Right atrium auricular region (tissue), 2 donors: Measurements from ENCODE around the gene MARK3. TPM values are rescaled to one million over a fixed set of nuclear protein-coding genes. Genes with fewer than 3 reads are reported as not detected.
A peak's percentile ranks its signal among the peaks of the same experiment; 100 is the strongest.

Source experiments
- DNase-seq: peaks from one replicate; pipeline ENCODE4 v3.0.0-alpha.2; 2019; ENCODE audit warnings: low spot score
- H3K27ac ChIP-seq, 2 donors: fragments of 200-600 bp; sonication (generic); 1 replicate in 1 of 2; 2 replicates in 1 of 2; pipeline ENCODE4 v1.5.1; 2016 to 2019
- H3K27me3 ChIP-seq, 2 donors: fragments of 200-600 bp; sonication (generic); one replicate each; pipeline versions ENCODE4 v1.5.1 to v1.6.0; 2017 to 2019
- H3K36me3 ChIP-seq: fragments of 200-600 bp; sonication (generic); one replicate; pipeline ENCODE4 v1.5.1; 2016
- H3K4me1 ChIP-seq, 2 donors: fragments of 200-600 bp; sonication (generic); one replicate each; pipeline versions ENCODE4 v1.5.1 to v1.6.0; 2017 to 2019
- H3K4me3 ChIP-seq, 2 donors: fragments of 200-600 bp; sonication (generic); 1 replicate in 1 of 2; 2 replicates in 1 of 2; pipeline ENCODE4 v1.5.1; 2017 to 2019; ENCODE audit warnings: mild to moderate bottlenecking in 1 of 2, moderate library complexity in 1 of 2
- H3K9me3 ChIP-seq, 2 donors: fragments of 200-600 bp; sonication (generic); one replicate each; pipeline ENCODE4 v1.5.1; 2019
- total RNA-seq, 2 donors: library from RNA; depleted of rRNA; stranded (reverse); fragments of >200 nt; gene quantifications; one replicate each; pipeline ENCODE4 v1.1.0, GENCODE V29; 2016
- TF ChIP-seq, protein P1 (sequence below), 2 donors: fragments of 200-600 bp; sonication (generic); IDR thresholded peaks; one replicate each; pipeline ENCODE4 v1.5.1; 2019; ENCODE audit warnings: antibody characterized with exemption in 2 of 2

MARK3 gene
- total RNA-seq, 2 donors from 2014 or later = 71.7 to 74.2 TPM

DNA sequence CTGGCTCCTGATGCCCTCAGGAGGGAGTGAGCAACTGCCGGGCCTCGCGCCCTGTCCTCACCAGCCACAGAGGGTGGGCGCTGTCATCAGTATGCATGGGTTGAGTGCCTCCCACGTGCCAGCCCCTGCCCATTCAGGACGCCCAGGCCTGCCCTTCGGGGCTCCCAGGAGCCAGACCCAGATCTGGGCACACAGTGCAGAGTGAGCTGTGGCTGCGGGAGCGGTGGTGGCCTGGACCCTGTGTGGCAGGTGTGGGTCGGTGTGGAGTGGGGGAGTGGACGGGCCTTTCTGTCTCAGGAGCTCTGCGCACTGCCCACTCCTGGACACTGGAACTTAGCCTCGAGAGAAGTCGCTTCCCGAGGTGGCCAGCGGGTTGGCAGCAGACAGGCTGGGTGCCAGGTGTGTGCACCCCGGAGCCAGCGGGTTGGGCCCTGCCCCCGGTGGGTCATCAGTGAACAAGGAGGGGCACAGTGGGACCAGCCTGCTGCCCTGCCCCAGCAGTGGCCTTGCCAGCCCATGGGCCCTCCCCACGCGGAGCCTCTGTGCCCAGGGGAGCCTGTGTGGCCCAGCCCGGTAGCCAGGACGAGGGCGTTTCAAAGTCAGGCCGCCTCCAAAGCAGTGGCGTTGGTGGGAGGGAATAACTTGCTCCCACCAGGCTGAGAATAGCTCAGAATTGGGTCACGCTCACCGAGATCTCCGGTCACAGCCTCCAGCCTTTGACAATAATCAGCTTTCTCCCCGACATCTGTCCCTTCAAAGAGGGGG is 153.3 kb downstream of the MARK3 start:
- Histone ChIP-seq H3K36me3 (peaks cover 3% of the 10 kb centered on the region), H3K27ac (peak overlapping the region; percentile 74 to 78), H3K4me3 (no peak overlapping the region), H3K9me3 (no peaks in the 10 kb centered on the region), H3K4me1 (peaks cover 0 to 53% of the 10 kb centered on the region in 2 donors), H3K27me3 (no peaks in the 10 kb centered on the region)
- DNase-seq = no peak
- TF ChIP-seq, protein P1, sequence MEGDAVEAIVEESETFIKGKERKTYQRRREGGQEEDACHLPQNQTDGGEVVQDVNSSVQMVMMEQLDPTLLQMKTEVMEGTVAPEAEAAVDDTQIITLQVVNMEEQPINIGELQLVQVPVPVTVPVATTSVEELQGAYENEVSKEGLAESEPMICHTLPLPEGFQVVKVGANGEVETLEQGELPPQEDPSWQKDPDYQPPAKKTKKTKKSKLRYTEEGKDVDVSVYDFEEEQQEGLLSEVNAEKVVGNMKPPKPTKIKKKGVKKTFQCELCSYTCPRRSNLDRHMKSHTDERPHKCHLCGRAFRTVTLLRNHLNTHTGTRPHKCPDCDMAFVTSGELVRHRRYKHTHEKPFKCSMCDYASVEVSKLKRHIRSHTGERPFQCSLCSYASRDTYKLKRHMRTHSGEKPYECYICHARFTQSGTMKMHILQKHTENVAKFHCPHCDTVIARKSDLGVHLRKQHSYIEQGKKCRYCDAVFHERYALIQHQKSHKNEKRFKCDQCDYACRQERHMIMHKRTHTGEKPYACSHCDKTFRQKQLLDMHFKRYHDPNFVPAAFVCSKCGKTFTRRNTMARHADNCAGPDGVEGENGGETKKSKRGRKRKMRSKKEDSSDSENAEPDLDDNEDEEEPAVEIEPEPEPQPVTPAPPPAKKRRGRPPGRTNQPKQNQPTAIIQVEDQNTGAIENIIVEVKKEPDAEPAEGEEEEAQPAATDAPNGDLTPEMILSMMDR (IDR thresholded peaks at IDR 0.05) = no peak

DNA sequence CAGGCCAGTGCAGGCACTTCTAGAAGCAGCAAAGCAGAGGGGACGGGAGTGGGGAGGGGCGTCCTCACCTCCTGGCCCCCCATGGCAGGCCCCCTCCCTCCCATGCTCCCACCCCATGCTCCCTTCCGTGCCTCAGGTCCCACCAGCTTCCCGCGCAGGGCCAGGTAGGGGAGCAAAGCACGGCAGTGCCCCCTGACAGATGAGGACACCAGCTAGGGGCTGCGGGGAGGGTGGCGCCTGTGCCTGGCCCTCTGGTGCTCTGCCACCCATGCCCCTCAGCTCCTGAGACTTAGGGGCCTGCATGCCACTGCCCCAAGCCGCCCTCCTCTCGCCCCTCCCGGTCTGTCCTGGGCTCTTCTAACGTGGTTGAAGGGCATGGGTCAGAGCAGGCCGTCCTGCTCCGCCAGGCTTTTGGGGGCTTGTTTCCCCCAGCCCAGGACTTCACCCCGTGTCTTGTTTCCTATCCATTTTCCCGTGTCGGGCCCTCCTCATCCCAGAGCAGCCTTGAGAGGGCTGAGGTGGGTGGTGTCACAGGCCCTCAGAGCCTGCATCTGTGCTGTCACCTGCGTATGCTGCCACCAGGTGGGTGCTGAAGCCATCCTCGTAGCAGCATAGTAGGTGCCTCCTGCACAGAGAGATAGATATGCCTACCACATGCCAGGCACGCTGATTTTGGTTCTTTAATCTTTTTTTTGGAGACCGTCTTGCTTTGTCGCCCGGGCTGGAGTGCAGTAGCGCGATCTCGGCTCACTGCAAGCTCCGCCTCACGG is 154.0 kb downstream of the MARK3 start:
- Histone ChIP-seq H3K9me3 (no peaks in the 10 kb centered on the region), H3K4me1 (peaks cover 0 to 60% of the 10 kb centered on the region in 2 donors)

DNA sequence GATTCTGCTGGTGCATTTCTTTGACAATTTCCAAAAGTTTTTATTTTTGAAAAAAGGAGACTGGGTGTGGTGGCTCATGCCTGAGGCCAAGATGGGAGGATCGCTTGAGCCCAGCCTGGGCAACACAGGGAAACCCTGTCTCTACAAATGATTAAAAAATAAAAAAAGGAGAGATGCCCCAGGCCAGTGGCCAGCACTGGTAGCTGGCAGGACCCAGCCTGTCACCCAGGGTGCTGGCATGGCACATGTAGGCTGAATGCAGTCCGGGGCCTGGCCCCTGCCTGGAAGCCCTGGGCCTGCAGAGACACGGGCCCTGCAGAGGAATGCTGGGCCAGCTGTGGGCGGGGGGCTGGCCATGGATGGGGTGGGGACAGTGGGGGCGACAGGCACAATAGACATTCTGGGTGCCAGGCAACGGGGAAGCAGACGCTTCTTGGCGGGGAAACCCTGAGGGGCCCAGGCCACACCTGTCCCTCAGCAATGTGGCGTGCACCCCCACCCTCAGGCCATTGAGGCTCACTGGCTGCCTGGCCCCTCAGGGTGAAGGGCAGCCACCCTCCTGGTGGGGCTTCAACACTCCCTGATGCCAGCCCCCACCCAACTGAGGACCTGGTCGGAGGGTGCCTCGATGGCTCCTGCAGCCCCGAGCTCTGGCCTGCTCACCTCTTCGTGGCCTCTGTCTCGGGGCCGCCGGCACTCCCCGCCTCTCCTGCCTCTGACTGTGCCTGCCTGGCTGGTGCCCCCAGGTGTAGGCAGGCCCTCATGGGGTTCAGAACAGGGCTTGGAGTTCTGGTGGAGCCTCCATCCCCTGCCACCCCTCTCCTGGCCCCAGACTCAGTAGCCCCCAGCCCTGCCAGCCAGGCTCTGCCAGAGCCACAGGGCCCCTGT is 155.8 kb downstream of the MARK3 start:
- no peaks in the 10 kb centered on the region for H3K9me3 ChIP-seq
- DNase-seq = no peak
- TF ChIP-seq, protein P1 (IDR thresholded peaks at IDR 0.05) = no peak
- H3K27me3 ChIP-seq = no peaks in the 10 kb centered on the region
- no peak overlapping the region for H3K4me3 ChIP-seq
- H3K36me3 ChIP-seq = no peaks in the 10 kb centered on the region
- peaks cover 0 to 67% of the 10 kb centered on the region in 2 donors for H3K4me1 ChIP-seq
- peak overlapping the region; percentile 72 to 82 for H3K27ac ChIP-seq

More for the DNA sequence above, 154.0 kb downstream of the MARK3 start:
- no peak for DNase-seq
- TF ChIP-seq, protein P1 (IDR thresholded peaks at IDR 0.05) = no peak
- Histone ChIP-seq H3K36me3 (no peaks in the 10 kb centered on the region), H3K27ac (peak overlapping the region; percentile 74 to 78), H3K27me3 (no peaks in the 10 kb centered on the region), H3K4me3 (no peak overlapping the region)

DNA sequence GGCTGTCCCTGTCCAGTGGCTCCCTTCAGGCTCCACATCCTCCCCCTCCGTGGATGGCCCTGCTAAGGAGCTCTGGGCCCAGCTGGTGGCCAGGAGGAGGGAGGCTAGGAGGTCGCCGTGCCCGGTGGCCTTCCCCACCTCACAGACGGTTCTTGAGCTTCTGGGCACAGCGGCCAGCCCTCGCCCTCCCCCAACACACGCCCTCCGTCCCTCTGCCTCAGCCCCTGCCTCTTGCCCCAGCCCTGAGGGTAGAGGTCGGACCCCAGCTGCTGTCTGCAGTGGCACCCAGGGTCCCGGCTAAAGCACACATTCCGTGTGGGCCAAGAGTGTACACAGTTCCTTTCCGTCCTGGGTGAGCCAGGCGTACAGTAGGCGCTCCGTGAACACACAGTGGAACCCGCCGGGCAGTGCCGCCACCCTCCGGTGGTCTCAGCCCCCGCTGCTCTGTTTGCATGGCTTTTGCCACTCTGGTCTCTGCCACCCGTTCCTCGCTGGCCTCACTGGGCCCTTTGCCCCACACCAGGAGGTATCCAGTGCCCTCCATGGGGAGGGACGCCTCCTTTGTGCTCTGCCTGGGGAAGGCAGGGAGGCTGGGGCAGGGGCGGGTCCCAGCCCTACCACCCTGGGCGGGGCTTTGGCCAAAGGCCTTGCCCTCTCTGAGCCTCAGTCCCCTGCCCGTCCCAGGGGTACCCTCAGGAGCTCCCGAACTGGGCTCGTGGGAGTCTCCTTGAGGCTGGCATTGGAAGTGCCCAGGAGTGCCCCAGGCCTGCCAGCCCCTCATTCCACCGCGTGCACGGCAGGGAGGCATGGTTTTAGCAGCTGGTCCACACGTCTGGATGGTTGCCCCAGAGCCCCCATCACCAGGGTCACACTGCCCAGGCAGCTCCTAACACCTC is 156.7 kb downstream of the MARK3 start:
- no peaks in the 10 kb centered on the region for H3K27me3 ChIP-seq
- no peaks in the 10 kb centered on the region for H3K36me3 ChIP-seq
- no peak for DNase-seq
- peak overlapping the region; percentile 72 to 82 for H3K27ac ChIP-seq
- no peaks in the 10 kb centered on the region for H3K9me3 ChIP-seq
- TF ChIP-seq, protein P1 (IDR thresholded peaks at IDR 0.05) = no peak
- H3K4me3 ChIP-seq = no peak overlapping the region
- peaks cover 0 to 75% of the 10 kb centered on the region in 2 donors for H3K4me1 ChIP-seq
